ENCODE data around the gene FAM227B. TPM values are rescaled to one million over a fixed set of nuclear protein-coding genes. Genes with fewer than 3 reads are reported as not detected.

The FAM227B gene
- total RNA-seq, 2 experiments from 2014 or later, result 3.5 to 3.7 TPM

- Mint-ChIP-seq H3K4me3 (no peak overlapping the region), H3K4me1 (no peaks in the 10 kb centered on the region), H3K27ac (no peak overlapping the region), H3K9me3 (peaks cover 5% of the 10 kb centered on the region), H3K27me3 (no peaks in the 10 kb centered on the region), H3K36me3 (ENCODE audit: low read depth) (peaks cover 28% of the 10 kb centered on the region)
- ChIA-PET POLR2A (no interaction called here), CTCF (no interaction called here)
- DNase-seq, result no peak
These were observed 341.9 kb downstream of the FAM227B start for GRCh38 chr15:49278751-49279150.

Other genes starting within 250 kb of the FAM227B start
- gene FGF7, start 197.6 kb downstream of the FAM227B start, total RNA-seq, result not detected
- 10 to 100 TPM; 12.5 to 13.4 TPM for gene DTWD1, start 230 bp upstream of the FAM227B start, total RNA-seq